ENCODE results near the gene CDK5.

GRCh38 chr7:151051108-151051507, 6.6 kb downstream of the CDK5 start:
- TF ChIP-seq POLR2A (IDR thresholded peaks at IDR 0.05; ENCODE audit: low read length) (no peak), GATA1 (IDR thresholded peaks at IDR 0.05; ENCODE audit: low read depth, low read length) (no peak)

All from erythroblast (primary cell).